ENCODE data around the gene ILF2.

The ILF2 gene

DNA sequence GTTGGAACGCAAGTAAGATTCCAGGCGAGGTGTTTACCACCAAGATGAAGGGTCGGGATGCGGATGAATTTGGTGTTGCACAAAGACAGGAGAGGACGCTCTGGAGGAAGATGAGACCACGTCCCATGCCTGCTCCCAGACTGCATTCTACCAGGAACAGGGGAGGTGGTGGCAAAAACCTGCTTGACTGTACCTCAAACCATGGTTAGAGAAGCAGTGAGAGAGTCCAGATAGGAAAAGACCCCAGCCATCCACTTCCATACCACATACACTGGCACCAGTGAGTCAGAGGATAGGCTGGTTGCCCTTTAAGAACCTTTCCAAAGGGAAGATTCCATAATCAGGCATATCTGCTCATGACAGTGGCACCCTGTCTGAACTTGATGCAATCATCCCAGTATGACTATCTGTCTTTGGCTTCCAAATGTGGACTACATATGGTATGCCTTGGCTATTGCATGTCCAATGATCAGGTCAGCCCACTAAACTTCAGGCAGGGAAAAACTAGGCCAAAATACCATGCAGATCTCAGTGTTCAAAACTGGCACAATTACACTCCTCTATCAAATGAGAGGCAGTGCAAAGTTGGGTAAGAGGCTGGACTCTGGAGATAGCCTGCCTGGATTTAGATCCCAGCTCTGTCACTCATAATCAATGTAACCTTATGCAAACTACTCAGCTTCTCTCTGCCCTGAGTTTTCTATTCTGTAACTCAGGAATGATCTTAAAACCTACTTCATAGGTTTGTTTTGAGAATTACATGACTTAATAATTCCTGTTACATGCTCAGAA, 28.3 kb upstream of the ILF2 start:
- Histone ChIP-seq H3K27ac (no peak overlapping the region), H3K4me3 (ENCODE audit: low read depth, low read length) (no peak overlapping the region), H3K27me3 (replicated peaks) (no peaks in the 10 kb centered on the region), H3K36me3 (replicated peaks) (no peaks in the 10 kb centered on the region)
- in situ Hi-C loops (cut with HindIII; ENCODE audit: low pct_ligation_motif_present, low sequenced_read_pairs): no loop called here
- DNase-seq: peak; percentile 16
- TF ChIP-seq, protein P1, sequence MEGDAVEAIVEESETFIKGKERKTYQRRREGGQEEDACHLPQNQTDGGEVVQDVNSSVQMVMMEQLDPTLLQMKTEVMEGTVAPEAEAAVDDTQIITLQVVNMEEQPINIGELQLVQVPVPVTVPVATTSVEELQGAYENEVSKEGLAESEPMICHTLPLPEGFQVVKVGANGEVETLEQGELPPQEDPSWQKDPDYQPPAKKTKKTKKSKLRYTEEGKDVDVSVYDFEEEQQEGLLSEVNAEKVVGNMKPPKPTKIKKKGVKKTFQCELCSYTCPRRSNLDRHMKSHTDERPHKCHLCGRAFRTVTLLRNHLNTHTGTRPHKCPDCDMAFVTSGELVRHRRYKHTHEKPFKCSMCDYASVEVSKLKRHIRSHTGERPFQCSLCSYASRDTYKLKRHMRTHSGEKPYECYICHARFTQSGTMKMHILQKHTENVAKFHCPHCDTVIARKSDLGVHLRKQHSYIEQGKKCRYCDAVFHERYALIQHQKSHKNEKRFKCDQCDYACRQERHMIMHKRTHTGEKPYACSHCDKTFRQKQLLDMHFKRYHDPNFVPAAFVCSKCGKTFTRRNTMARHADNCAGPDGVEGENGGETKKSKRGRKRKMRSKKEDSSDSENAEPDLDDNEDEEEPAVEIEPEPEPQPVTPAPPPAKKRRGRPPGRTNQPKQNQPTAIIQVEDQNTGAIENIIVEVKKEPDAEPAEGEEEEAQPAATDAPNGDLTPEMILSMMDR (IDR thresholded peaks at IDR 0.05; ENCODE audit: low read depth, low read length, missing control alignments): no peak

DNA sequence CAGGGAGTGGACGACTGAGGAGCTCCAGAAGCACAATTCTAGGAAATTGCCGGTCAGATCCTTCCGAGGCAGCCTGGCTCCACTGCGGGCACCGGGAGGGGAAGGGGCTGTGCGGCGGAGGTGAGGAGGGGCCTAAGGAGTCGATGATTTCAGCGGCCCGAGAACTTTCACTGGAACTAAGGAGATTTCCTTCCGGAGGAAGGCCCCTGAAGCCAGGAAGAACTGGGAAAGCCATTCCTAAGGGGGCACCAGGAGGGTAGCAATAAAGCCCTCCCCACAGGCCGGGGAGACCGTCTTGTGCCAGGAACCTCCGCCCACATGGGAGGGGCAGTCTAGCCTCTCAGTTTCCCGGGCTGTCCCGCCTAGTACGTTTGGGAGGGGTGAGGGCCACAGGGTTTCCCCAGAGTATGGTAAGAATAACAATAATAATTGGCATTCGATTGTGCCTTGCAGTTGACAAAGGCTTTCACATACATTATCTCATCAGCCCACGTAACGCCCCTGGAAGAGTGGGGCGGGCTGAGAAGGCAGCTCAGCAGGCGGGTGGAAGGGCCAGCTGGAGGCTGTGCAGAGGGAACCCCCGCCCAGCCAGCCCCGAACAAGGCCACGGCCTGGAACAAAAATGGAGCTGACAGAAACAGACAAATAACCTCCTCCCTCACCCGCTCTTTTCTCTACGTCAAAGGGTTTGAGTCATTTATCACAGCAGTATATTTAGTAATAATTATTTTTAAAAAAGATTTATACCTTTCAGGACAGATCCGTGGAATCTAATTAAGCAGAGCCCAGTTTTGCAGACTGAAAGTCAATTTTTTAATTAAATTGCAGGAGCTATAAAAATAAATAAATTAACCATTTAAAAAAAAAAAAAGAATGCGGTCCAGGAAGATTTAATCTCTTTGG, 27.5 kb upstream of the ILF2 start:
- peak overlapping the region; percentile 3 for H3K4me3 ChIP-seq (ENCODE audit: low read depth, low read length)
- in situ Hi-C loops (cut with HindIII; ENCODE audit: low pct_ligation_motif_present, low sequenced_read_pairs): no loop called here
- no peak overlapping the region for H3K27ac ChIP-seq
- no peaks in the 10 kb centered on the region for H3K27me3 ChIP-seq (replicated peaks)
- no peaks in the 10 kb centered on the region for H3K36me3 ChIP-seq (replicated peaks)
- DNase-seq: no peak
- TF ChIP-seq, protein P1 (IDR thresholded peaks at IDR 0.05; ENCODE audit: low read depth, low read length, missing control alignments): no peak

DNA sequence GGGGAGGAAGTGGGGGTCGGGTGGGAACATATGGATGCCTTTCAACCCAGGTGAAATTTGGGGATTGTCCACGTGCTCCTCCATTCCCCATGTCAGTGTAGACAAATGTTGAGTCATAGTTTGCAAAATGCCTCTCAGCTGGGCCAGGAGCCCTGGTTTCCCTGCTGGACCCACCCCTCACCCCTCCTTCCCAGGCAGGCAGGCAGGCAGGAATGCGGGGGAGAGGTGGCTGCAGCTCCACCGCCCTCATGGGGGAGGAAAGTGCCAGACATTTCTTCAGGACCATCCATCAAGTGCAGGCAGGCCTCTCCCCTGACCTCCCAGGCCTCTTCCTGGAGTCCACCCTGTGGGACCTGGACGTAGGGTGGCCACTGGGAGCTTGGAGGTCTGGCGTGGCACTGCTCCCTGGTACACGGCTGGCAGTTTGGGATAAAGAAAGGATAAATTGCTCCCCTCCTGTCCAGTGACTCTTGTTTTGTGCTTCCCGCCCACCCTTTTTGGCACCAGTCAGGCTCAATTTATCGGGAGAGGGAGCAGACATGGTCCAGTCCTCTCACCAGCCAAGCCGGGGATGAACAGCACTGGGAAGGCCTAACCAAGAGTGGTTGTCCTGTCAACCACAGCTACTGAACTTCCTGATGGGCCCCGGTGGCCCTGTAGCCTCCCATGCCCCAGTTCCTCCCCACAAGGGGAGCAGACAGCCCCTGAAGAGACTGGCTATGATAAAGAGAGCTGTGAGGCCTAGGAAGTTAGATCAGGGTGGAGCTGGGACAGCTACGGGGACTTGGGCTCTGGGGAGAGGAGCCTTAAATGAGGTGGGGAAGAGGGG, 26.6 kb upstream of the ILF2 start:
- DNase-seq: no peak
- H3K4me3 ChIP-seq (ENCODE audit: low read depth, low read length): no peak overlapping the region
- in situ Hi-C loops (cut with HindIII; ENCODE audit: low pct_ligation_motif_present, low sequenced_read_pairs): no loop called here
- no peaks in the 10 kb centered on the region for H3K36me3 ChIP-seq (replicated peaks)
- no peak overlapping the region for H3K27ac ChIP-seq
- no peaks in the 10 kb centered on the region for H3K27me3 ChIP-seq (replicated peaks)
- TF ChIP-seq, protein P1 (IDR thresholded peaks at IDR 0.05; ENCODE audit: low read depth, low read length, missing control alignments): no peak

DNA sequence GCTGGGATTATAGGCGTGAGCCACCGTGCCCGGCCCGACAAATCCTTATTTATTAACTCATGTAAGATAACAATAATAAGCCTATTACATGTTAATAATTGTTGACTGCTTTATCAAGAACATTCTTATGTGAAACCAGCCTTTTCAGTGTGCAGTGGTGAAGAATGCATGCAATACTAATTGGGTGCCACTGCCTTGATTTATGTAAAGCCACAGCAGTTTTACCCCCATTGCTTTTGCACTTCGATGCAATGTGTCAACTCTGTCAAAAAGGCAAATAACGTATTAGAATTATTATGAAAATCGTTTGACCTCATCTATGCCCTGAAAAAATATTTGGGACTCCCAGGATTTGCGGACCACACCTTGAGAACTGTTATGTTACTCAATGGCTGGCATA, 25.9 kb upstream of the ILF2 start:
- Histone ChIP-seq H3K36me3 (replicated peaks) (no peaks in the 10 kb centered on the region), H3K27ac (no peak overlapping the region), H3K27me3 (replicated peaks) (no peaks in the 10 kb centered on the region), H3K4me3 (ENCODE audit: low read depth, low read length) (no peak overlapping the region)
- TF ChIP-seq, protein P1 (IDR thresholded peaks at IDR 0.05; ENCODE audit: low read depth, low read length, missing control alignments): no peak
- DNase-seq: no peak
- in situ Hi-C loops (cut with HindIII; ENCODE audit: low pct_ligation_motif_present, low sequenced_read_pairs): no loop called here

DNA sequence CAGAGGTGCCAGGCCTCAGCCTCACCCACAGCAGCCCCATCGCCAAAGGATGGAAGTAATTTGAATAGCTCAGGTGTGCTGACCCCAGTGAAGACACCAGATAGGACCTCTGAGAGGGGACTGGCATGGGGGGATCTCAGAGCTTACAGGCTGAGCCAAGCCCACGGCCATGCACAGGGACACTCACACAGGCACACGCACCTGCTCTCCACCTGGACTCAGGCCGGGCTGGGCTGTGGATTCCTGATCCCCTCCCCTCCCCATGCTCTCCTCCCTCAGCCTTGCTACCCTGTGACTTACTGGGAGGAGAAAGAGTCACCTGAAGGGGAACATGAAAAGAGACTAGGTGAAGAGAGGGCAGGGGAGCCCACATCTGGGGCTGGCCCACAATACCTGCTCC, 22.7 kb upstream of the ILF2 start:
- H3K4me3 ChIP-seq (ENCODE audit: low read depth, low read length): no peak overlapping the region
- no peaks in the 10 kb centered on the region for H3K36me3 ChIP-seq (replicated peaks)
- in situ Hi-C loops (cut with HindIII; ENCODE audit: low pct_ligation_motif_present, low sequenced_read_pairs): no loop called here
- no peak overlapping the region for H3K27ac ChIP-seq
- no peaks in the 10 kb centered on the region for H3K27me3 ChIP-seq (replicated peaks)
- TF ChIP-seq, protein P1 (IDR thresholded peaks at IDR 0.05; ENCODE audit: low read depth, low read length, missing control alignments): no peak
- DNase-seq: no peak
